ENCODE results near the gene MSMP.

MSMP gene

DNA sequence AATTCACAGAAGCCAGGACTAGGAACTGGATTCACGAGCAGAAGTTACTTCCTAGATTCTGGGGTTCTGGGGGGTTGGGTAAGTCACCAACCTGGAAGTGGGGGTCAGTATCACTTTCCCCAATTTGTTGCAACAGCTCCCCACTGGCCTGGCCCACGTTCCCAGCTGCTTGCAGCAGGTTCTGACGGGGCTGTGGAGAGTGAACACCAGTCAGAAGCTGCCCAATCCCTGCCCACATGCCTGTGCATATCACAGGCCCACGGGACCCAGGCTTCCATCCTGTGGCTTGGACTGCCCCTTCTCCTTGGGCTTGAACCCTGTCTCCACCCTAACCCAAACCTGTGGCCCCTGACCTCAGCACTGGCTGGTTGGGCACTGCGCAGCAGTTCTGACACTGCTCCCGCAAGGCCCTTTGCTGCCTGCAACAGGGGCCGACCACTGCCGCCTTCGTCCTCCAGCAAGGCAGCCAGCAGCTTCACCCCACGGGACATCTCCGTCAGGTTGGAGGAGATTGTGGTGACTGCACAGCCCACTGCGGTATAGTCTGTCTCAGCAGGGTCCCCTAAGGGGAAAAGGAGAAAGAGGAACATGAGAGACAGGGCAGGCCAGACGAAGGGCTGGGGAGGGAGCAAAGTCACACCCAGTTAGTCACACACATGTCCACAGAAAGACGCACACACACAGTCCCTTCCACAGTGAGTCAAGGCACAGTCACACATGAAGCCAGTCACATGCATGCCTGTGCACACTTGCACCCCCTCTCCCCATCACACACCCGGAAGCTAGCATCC, 35.2 kb downstream of the MSMP start:
- Mint-ChIP-seq H3K27ac (peak overlapping the region in 1 of 2 donors; percentile 81), H3K27me3 (no peaks in the 10 kb centered on the region), H3K4me1 (ENCODE audit: low read depth in 2 of 2) (peaks cover 7 to 19% of the 10 kb centered on the region in 2 donors), H3K9me3 (no peaks in the 10 kb centered on the region), H3K36me3 (ENCODE audit: insufficient read depth) (peaks cover 90% of the 10 kb centered on the region), H3K4me3 (no peak overlapping the region)
- ATAC-seq (replicated peaks), result peak; percentile 54
- DNase-seq, result no peak

DNA sequence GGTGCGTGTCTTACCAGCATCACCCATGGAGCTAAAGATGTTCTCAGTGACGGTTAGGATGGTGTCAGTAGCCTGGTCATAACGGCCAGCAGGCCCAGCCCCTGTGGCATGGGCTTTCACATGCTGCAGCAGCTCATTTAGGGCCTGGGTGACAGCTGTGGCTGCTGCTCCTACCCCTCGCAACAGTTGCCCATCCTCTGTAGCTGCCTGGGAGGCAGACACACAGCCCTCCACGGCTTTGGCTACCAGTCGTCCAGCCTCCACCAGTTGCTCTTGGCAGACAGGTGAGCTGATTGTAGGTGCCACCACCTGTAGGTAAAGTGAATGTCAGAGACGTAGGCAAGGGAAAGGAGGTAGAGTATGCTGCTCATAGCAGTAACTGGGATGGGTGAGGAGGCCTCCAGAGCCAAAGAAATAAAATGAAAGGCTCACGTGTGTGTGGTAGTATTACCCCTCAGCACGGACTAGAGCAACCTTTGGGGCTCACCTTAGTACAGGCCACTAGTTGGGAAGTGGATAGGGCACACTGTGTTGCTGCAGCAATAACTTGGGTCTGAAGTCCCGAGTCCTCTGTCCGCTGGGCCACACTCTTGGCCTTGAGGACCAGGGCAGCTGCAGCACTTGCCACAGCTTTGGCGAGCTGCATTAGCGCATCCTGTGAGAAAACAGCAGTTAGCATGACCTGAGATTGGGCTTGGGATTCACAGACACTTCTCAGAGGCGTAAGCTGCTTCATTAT, 36.8 kb downstream of the MSMP start:
- Mint-ChIP-seq H3K4me1 (ENCODE audit: low read depth in 2 of 2) (peaks cover 7 to 18% of the 10 kb centered on the region in 2 donors), H3K27ac (peak overlapping the region; percentile 68 to 69), H3K4me3 (no peak overlapping the region), H3K9me3 (no peaks in the 10 kb centered on the region), H3K27me3 (no peaks in the 10 kb centered on the region), H3K36me3 (ENCODE audit: insufficient read depth) (peaks cover 91% of the 10 kb centered on the region)
- no peak for ATAC-seq (replicated peaks)
- DNase-seq, result no peak

DNA sequence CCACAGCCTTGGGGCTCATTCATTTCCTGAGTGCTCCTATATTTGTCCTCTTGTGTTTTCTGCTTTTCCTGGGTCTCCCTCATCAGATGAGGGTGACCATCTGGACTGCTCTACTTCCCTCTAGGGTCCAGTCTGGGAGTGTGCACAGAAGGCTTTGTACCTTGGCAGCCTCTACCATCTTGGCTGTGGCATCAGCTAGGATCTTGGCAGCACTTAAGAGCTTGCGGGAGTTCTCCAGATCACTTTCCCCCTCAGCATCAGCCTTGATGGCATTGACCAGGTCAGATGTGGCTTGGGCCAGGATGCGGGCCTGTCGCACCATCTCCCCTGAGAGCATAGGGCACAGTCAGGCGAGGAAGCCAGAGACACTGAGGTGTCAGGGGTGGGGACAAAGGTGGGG, 37.8 kb downstream of the MSMP start:
- peaks cover 91% of the 10 kb centered on the region for H3K36me3 Mint-ChIP-seq (ENCODE audit: insufficient read depth)

DNA sequence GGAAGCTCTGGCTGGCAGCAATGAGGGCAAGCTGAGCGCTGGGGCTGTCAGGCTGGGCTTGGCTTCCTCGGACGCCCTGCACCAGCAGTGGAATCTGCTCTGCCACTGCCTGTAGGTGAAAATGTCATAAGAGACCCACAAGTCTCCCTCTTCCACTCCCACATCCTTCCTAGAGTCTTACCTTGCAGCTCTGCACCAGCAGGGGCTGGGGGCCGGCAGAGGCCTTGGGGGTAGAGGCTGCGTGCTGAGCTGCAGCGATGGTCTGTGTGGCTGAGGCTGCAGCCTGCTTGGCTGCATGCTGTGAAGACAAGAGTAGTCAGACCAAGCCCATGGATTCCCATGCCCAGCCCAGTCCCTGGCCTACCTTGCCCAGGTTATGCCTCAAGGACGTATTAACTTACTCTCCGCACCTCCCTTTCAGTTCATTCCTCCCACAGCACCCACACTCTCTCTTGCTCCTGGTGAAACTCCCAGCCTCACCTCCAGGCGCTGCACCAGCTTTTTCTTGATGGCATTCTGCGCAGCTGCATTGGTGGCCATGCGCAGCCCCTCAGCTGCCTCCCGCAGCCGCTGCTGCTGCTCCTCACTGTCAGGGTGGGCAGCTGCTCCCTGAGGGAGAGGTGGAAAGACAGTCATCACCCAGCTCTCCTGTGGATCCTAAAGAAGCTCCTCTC, 39.4 kb downstream of the MSMP start:
- peaks cover 5 to 10% of the 10 kb centered on the region in 2 donors for H3K4me1 Mint-ChIP-seq (ENCODE audit: low read depth in 2 of 2)
- H3K27ac Mint-ChIP-seq, result peak overlapping the region; percentile 63 to 85
- H3K9me3 Mint-ChIP-seq, result no peaks in the 10 kb centered on the region
- no peaks in the 10 kb centered on the region for H3K27me3 Mint-ChIP-seq
- peaks cover 91% of the 10 kb centered on the region for H3K36me3 Mint-ChIP-seq (ENCODE audit: insufficient read depth)
- no peak overlapping the region for H3K4me3 Mint-ChIP-seq
- no peak for ATAC-seq (replicated peaks)
- DNase-seq, result no peak

More for the DNA sequence above, 37.8 kb downstream of the MSMP start:
- ATAC-seq (replicated peaks) (no peak), DNase-seq (no peak)
- Mint-ChIP-seq H3K9me3 (no peaks in the 10 kb centered on the region), H3K27ac (peak overlapping the region; percentile 69 to 79), H3K4me3 (no peak overlapping the region), H3K4me1 (ENCODE audit: low read depth in 2 of 2) (peaks cover 5 to 10% of the 10 kb centered on the region in 2 donors), H3K27me3 (no peaks in the 10 kb centered on the region)

DNA sequence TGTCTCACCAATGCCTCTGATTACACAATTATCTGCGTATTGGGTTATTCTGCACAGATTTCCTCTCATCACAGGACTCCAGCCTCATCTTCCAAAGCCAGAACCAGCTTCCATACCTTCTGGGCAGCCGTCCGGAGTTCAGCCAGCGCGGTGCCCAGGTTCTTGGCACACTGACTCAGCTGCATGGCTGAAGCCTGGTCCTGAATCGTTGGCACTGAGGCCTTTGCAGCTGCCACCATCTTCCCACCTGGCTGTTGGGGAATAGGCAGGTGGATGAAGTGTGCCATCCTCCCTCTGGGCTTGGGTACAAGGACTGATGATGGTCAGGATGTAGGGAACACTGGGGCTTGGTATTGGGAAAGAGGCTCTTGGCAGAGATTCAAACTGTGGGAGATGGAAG, 40.0 kb downstream of the MSMP start:
- H3K4me3 Mint-ChIP-seq, result no peak overlapping the region
- no peak overlapping the region for H3K27ac Mint-ChIP-seq
- ATAC-seq (replicated peaks) (no peak), DNase-seq (no peak)
- no peaks in the 10 kb centered on the region for H3K27me3 Mint-ChIP-seq
- no peaks in the 10 kb centered on the region for H3K9me3 Mint-ChIP-seq
- peaks cover 5 to 10% of the 10 kb centered on the region in 2 donors for H3K4me1 Mint-ChIP-seq (ENCODE audit: low read depth in 2 of 2)
- H3K36me3 Mint-ChIP-seq (ENCODE audit: insufficient read depth), result peaks cover 91% of the 10 kb centered on the region

DNA sequence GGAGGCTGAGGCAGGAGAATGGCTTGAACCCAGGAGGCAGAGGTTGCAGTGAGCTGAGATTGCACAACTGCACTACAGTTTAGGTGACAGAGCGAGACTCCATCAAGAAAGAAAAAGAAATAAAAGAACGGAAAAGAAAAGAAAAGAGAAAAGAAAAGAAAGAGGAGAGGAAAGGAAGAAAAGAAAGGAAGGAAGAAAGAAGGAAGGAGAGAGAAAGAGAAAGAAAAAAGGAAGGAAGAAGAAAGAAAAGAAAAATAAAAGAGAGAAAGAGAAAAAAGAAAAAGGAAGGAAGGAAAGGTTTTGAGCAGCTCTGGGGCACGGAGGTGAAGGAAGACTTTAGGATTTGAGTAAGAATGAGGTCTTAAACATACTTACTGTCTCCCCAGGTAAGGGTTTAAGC, 40.5 kb downstream of the MSMP start:
- Mint-ChIP-seq H3K4me1 (ENCODE audit: low read depth in 2 of 2) (peaks cover 5 to 10% of the 10 kb centered on the region in 2 donors), H3K27me3 (no peaks in the 10 kb centered on the region), H3K4me3 (no peak overlapping the region), H3K27ac (peak overlapping the region in 1 of 2 donors; percentile 57), H3K9me3 (no peaks in the 10 kb centered on the region), H3K36me3 (ENCODE audit: insufficient read depth) (peaks cover 91% of the 10 kb centered on the region)
- DNase-seq, result no peak
- ATAC-seq (replicated peaks), result no peak

DNA sequence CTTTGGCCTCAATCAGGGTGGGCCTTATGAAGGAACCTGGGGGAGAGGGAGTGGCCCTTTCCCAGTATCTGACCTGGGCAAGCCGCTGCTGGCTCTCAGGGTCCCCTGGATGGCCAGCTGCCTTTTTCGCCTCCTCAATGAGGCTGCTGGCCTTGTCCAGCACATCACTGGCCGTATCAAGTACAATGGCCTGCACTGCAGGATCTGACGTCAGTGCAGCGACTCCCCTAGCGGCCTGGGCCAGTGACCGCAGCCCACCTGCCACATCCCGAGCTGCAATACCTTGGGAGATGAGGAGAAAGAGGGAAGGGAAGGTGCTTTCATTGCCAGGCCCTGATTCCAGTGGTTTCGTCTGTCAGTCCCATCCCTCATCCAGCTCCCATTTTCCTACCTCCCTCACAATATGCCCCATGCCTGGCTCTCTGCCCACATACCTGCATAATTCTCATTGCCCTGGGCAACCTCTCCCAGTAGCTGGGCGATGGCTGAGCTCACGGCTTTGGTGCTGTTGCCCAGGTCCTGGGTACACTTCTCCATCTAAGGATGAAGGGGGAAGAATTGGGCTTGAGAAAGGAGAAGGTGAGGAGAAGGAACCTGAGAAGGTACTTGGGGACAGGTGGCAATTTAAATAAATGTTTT, 41.2 kb downstream of the MSMP start:
- DNase-seq (no peak), ATAC-seq (replicated peaks) (no peak)
- Mint-ChIP-seq H3K9me3 (no peaks in the 10 kb centered on the region), H3K27me3 (no peaks in the 10 kb centered on the region), H3K4me3 (no peak overlapping the region), H3K27ac (peak overlapping the region; percentile 50 to 57), H3K4me1 (ENCODE audit: low read depth in 2 of 2) (peaks cover 5 to 10% of the 10 kb centered on the region in 2 donors), H3K36me3 (ENCODE audit: insufficient read depth) (peaks cover 93% of the 10 kb centered on the region)

DNA sequence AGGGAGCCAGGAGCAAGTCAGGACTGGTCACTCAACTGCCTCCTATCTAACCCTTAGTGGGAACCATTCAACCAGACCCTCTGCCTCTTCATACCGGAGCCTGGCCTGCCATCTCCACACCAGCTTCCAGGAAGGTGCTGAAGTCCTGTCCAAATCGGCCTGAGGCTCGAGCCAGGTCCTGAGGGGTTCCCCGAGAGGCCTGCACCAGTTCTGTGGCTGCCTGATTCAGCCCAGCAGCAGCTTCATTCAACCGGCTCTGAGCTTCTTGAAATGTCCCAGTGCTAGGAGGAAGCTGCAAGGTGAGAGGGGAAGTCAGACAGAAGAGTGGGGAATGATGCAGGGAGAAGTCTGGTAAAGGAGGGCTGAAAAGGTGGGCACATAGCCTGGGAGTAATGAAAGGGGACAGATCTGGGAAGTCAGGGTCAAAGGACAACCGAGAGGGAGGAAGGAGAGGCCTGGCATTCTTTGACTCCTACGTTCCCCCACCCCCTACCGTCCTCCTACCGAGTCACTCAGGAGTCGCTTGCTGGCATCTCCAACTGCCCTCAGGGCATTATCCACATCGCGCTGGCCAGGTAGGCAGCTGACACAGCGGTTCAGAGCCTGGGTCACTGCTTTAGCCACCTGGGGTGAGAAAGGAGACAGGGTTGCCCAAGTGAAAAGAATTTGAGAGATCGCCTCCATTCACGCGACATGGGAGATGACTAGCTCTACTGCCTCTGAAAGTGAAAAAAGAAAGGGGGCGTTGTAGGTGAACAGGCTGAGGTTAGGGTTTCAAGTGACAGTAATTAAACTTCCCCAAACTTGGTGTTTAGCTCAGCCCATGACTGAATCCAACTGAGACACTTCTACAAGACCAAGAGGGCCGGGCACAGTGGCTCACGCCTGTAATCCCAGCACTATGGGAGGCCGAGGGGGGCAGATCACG, 42.3 kb downstream of the MSMP start:
- Mint-ChIP-seq H3K4me1 (ENCODE audit: low read depth in 2 of 2) (peaks cover 5 to 10% of the 10 kb centered on the region in 2 donors), H3K27ac (peak overlapping the region; percentile 50 to 55), H3K27me3 (no peaks in the 10 kb centered on the region), H3K36me3 (ENCODE audit: insufficient read depth) (peaks cover 97% of the 10 kb centered on the region), H3K4me3 (no peak overlapping the region), H3K9me3 (no peaks in the 10 kb centered on the region)
- DNase-seq (no peak), ATAC-seq (replicated peaks) (no peak)

DNA sequence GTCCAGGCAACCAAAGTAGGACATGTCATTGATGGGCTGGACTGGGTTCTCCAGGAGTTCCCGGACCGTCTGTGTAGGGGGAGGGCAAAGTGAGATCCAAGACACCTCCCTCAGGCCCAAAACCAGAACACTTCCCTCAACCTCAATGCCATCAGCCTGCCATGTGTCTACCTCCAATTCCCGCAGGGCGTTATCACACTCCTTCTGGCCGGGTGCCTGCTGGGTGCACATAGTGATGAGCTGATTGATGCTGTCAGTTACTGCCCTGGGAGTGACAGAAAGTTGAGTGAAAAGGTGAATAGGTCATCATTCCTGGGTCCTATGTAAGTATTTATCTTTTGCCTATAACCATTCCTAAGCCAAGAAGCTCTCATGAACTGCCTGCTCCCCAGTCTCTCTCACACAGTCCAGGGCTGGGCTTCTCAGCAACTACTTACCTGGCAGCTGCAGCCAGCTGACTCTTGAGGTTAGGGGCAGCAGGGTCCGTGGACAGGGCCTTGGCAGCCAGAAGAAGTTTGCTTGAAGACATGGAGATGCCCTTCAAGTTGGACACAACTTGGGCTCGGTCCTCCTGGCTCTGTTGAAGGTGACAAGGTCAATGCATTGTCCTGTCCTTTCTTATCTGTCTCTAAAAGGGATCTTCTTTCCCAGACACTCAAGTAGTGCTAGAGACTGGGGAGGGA, 43.1 kb downstream of the MSMP start:
- DNase-seq (no peak), ATAC-seq (replicated peaks) (no peak)
- no peaks in the 10 kb centered on the region for H3K27me3 Mint-ChIP-seq
- no peak overlapping the region for H3K4me3 Mint-ChIP-seq
- H3K4me1 Mint-ChIP-seq (ENCODE audit: low read depth in 2 of 2), result peaks cover 4 to 5% of the 10 kb centered on the region in 2 donors
- H3K27ac Mint-ChIP-seq, result peak overlapping the region in 1 of 2 donors; percentile 55
- H3K9me3 Mint-ChIP-seq, result no peaks in the 10 kb centered on the region
- peaks cover 96% of the 10 kb centered on the region for H3K36me3 Mint-ChIP-seq (ENCODE audit: insufficient read depth)

DNA sequence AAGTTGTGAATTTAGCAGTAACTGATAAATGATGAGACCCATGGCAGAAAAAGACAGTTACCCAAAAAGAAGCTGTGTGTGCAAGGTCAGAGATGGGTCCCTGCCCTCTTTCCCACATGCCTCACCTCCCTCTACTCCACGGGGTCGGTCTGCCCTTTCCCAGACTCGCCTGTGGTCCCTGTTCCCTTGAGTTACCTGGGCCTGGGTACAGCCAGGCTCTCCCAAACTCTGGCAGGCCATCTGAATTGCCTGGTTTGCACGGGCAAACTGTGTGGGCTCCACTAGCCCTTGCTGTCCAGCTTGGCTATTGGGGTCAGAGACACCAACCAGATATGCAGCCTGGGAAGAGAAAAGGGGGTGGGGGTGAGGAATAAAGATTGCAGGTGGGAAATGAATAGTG, 45.9 kb downstream of the MSMP start:
- Mint-ChIP-seq H3K27ac (peak overlapping the region in 1 of 2 donors; percentile 72), H3K4me1 (ENCODE audit: low read depth in 2 of 2) (no peaks in the 10 kb centered on the region), H3K4me3 (no peak overlapping the region), H3K9me3 (no peaks in the 10 kb centered on the region), H3K36me3 (ENCODE audit: insufficient read depth) (peaks cover 89% of the 10 kb centered on the region), H3K27me3 (no peaks in the 10 kb centered on the region)
- ATAC-seq (replicated peaks) (no peak), DNase-seq (no peak)

DNA sequence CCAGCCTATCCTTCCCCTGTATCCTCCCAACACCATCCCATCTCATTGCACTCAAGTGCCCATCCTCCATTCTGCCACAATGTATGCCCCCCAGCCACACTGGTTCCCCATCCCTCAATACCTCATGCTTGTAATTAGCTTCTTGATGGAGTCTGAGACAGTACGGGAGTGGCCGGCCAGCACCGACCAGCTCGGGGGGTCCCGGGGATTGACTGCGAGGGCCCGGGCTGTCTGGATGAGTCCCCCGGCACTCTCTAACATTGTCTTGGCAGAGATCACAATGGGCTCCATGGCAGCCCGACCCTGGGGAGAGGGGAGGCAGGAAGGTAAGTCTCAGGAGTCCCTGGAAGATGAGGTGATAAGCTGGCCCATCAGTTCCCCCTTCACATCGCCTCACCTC, 47.1 kb downstream of the MSMP start:
- Mint-ChIP-seq H3K9me3 (no peaks in the 10 kb centered on the region), H3K27ac (peak overlapping the region; percentile 48 to 58), H3K4me1 (ENCODE audit: low read depth in 2 of 2) (no peaks in the 10 kb centered on the region), H3K4me3 (no peak overlapping the region), H3K27me3 (no peaks in the 10 kb centered on the region), H3K36me3 (ENCODE audit: insufficient read depth) (peaks cover 77% of the 10 kb centered on the region)
- no peak for DNase-seq
- ATAC-seq (replicated peaks), result no peak

DNA sequence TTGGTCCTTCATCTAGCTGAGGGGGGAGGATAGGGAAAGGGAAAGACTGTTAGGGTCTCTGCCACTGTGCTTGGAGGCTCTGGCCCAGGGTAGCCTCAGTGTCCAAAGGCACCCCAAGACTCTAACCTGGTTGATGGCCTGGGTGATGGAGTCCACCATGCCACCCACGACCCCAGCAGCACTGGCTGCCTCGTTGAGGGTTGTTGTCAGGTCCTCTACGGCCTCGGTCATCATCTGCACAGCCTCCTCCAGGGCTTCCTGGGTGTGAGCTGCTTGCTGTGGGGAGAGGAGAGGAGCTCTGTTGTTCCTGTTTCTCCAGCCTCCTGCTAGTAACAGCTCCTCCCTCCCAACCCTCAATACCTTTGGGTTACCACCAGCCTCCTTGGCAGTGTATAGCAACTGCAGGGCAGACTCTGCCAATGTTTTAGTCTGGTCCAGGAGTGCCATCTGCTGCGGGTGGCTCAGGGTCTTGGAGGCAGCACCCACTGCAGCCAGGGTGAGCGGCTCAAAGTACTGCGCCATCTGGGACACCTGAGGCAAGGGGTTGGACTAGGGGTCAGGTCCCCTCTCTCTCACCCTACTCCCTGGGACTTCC, 48.1 kb downstream of the MSMP start:
- H3K36me3 Mint-ChIP-seq (ENCODE audit: insufficient read depth), result peaks cover 67% of the 10 kb centered on the region
- peak overlapping the region in 1 of 2 donors; percentile 13 for H3K27ac Mint-ChIP-seq

More for the DNA sequence above, 48.1 kb downstream of the MSMP start:
- Mint-ChIP-seq H3K27me3 (no peaks in the 10 kb centered on the region), H3K4me3 (no peak overlapping the region), H3K9me3 (no peaks in the 10 kb centered on the region), H3K4me1 (ENCODE audit: low read depth in 2 of 2) (no peaks in the 10 kb centered on the region)
- no peak for ATAC-seq (replicated peaks)
- no peak for DNase-seq
